BE2C (cell line): ENCODE measurements around the gene KCNAB2.

ENCODE experiments used
- DNase-seq: peaks from one replicate; pipeline ENCODE4 v3.0.0-alpha.2; 2020
- H3K27me3 ChIP-seq: fragments of 250-450 bp; sonication (Bioruptor Pico); 2 replicates; pipeline ENCODE4 v1.5.1; 2020; ENCODE audit warnings: mild to moderate bottlenecking
- H3K36me3 ChIP-seq: fragments of 250-450 bp; sonication (Bioruptor Pico); 2 replicates; pipeline ENCODE4 v1.5.1; 2020; ENCODE audit warnings: mild to moderate bottlenecking
- H3K4me1 ChIP-seq: fragments of 250-450 bp; sonication (Bioruptor Pico); 2 replicates; pipeline ENCODE4 v1.5.1; 2020
- H3K4me3 ChIP-seq: 2 replicates; pipeline ENCODE4 v1.5.1; 2011; ENCODE audit warnings: low read depth, low read length
- H3K9me3 ChIP-seq: fragments of 250-450 bp; sonication (Bioruptor Pico); 2 replicates; pipeline ENCODE4 v1.5.1; 2020
- TF ChIP-seq, protein P1 (sequence below): IDR thresholded peaks from 2 replicates; pipeline ENCODE4 v1.5.1; 2012; ENCODE audit warnings: mild to moderate bottlenecking, low read depth, low read length

KCNAB2 gene

DNA sequence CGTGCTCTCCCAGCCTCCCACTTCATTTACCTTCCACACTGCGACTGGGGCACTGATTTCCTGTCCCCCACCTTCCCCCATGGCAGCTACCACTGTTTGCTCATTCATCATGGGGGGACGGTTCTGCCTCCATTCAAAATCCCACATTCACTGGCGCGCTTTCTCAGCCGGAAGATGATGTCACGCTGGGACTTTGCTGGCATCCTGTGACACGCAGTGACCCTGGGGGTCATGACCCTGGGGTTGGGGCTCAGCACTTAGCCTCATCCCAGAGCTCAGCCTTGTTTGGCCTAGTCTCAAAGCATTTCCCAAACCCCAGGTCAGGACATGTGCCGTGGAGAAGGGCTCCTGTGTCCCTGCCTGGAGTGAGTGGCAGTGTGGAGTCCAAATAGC is 582 bp upstream of the KCNAB2 start:
- TF ChIP-seq, protein P1, sequence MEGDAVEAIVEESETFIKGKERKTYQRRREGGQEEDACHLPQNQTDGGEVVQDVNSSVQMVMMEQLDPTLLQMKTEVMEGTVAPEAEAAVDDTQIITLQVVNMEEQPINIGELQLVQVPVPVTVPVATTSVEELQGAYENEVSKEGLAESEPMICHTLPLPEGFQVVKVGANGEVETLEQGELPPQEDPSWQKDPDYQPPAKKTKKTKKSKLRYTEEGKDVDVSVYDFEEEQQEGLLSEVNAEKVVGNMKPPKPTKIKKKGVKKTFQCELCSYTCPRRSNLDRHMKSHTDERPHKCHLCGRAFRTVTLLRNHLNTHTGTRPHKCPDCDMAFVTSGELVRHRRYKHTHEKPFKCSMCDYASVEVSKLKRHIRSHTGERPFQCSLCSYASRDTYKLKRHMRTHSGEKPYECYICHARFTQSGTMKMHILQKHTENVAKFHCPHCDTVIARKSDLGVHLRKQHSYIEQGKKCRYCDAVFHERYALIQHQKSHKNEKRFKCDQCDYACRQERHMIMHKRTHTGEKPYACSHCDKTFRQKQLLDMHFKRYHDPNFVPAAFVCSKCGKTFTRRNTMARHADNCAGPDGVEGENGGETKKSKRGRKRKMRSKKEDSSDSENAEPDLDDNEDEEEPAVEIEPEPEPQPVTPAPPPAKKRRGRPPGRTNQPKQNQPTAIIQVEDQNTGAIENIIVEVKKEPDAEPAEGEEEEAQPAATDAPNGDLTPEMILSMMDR, result no peak
- Histone ChIP-seq H3K36me3 (no peaks in the 10 kb centered on the region), H3K9me3 (no peaks in the 10 kb centered on the region), H3K4me3 (no peak overlapping the region), H3K27me3 (no peaks in the 10 kb centered on the region), H3K4me1 (peaks cover 9% of the 10 kb centered on the region)
- DNase-seq, result no peak

DNA sequence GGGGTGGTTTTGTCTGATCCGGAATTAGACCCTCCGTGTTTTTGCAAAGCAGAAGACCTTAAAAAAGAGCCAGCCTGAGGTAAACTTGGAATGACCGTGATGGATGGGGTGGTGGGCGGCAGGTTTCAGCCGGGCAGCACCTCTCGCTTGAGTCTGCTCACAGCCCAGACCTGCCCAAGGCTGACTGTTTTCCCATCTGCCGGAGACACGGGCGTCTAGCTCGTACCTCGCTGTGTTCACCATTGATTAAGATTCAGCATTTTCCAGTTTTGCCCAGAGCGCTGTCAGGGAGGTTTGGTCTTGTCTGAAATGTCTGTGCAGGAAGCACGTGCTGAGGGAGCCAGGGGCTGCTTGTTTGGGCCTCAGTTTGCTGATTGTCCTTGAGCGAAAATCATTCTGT is 591 bp downstream of the KCNAB2 start:
- peaks cover 9% of the 10 kb centered on the region for H3K4me1 ChIP-seq
- no peak overlapping the region for H3K4me3 ChIP-seq
- no peaks in the 10 kb centered on the region for H3K27me3 ChIP-seq
- no peaks in the 10 kb centered on the region for H3K9me3 ChIP-seq
- TF ChIP-seq, protein P1, result no peak
- no peak for DNase-seq
- H3K36me3 ChIP-seq, result no peaks in the 10 kb centered on the region

DNA sequence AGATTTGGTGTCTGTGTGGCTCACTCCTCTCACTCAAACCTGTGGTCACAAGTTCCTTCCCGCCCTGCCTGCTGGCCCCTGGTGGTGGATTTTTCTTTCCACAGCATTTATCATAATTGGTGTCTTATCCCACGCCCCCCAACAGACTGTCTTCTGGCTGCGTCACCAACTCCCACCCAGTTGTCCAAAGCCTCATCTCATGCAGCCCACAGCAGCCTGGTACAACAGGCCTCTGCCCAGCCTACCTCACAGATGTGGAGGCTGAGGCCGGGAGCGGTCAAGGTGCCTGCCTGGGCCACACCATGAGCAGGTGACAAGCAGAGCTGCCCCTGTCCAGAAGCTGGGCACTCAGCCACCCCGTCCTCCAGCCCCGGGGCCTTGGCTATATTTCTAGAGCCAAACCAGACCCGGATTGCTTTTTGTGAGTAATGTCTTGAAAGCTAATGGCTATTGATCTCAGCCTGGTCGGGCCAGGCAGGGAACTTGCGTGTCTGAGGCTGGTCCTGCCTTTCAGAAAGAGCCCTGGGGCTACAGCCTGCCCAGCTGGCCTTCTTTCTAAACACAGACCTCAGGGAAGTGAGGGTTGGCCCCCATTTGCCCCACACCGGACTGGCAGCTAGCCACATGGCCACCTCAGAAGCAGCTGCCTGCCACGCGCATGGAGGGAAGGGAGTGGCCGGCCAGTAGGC is 2.6 kb downstream of the KCNAB2 start:
- Histone ChIP-seq H3K36me3 (no peaks in the 10 kb centered on the region), H3K9me3 (no peaks in the 10 kb centered on the region), H3K4me1 (peaks cover 15% of the 10 kb centered on the region), H3K4me3 (no peak overlapping the region), H3K27me3 (no peaks in the 10 kb centered on the region)
- DNase-seq, result peak; percentile 79
- TF ChIP-seq, protein P1, result peak; percentile 26

DNA sequence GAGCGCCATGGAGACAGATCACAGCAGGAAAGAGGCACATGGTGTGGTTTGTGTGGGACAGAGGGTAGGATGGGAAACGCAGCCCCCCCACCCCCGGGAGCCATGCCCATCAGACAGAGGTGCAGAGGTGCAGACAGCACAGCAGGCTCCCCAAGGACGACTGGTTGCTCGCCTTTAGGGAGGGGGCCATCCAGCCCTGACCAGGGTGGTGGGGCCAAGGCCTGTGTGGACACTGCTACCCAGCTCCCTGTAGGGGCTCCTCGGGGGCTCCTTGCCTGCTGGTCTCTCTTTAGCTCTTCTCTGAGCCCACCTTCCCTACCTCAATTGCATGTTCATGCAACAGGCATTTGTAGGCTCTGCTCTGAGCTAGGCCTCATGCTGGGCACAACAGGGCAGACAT is 3.7 kb downstream of the KCNAB2 start:
- TF ChIP-seq, protein P1, result no peak
- no peak for DNase-seq
- no peak overlapping the region for H3K4me3 ChIP-seq
- H3K4me1 ChIP-seq, result peaks cover 15% of the 10 kb centered on the region
- no peaks in the 10 kb centered on the region for H3K27me3 ChIP-seq
- H3K9me3 ChIP-seq, result no peaks in the 10 kb centered on the region
- H3K36me3 ChIP-seq, result no peaks in the 10 kb centered on the region

- Histone ChIP-seq H3K9me3 (no peaks in the 10 kb centered on the region), H3K36me3 (no peaks in the 10 kb centered on the region), H3K27me3 (no peaks in the 10 kb centered on the region), H3K4me3 (no peak overlapping the region), H3K4me1 (peaks cover 15% of the 10 kb centered on the region)
- DNase-seq, result no peak
- TF ChIP-seq, protein P1, result no peak
Measured at GRCh38 chr1:6051423-6051822, 5.7 kb downstream of the KCNAB2 start.

- peak; percentile 44 for DNase-seq
Measured at GRCh38 chr1:6052543-6053205, 7.0 kb downstream of the KCNAB2 start.

More at GRCh38 chr1:6052543-6053205, 7.0 kb downstream of the KCNAB2 start:
- Histone ChIP-seq H3K9me3 (no peaks in the 10 kb centered on the region), H3K36me3 (no peaks in the 10 kb centered on the region), H3K4me3 (no peak overlapping the region), H3K4me1 (peaks cover 15% of the 10 kb centered on the region), H3K27me3 (no peaks in the 10 kb centered on the region)
- TF ChIP-seq, protein P1, result peak; percentile 61
